GM19395 (cell line): Measurements from ENCODE around the gene TFF2.

Experiments
- ATAC-seq: cut with Tn5 transposase; IDR thresholded peaks from one replicate; pipeline ENCODE4 v1.9.1; 2021; ENCODE audit warnings: mild to moderate bottlenecking, moderate library complexity; ENCODE audit not compliant: unreplicated experiment

Gene TFF2

DNA sequence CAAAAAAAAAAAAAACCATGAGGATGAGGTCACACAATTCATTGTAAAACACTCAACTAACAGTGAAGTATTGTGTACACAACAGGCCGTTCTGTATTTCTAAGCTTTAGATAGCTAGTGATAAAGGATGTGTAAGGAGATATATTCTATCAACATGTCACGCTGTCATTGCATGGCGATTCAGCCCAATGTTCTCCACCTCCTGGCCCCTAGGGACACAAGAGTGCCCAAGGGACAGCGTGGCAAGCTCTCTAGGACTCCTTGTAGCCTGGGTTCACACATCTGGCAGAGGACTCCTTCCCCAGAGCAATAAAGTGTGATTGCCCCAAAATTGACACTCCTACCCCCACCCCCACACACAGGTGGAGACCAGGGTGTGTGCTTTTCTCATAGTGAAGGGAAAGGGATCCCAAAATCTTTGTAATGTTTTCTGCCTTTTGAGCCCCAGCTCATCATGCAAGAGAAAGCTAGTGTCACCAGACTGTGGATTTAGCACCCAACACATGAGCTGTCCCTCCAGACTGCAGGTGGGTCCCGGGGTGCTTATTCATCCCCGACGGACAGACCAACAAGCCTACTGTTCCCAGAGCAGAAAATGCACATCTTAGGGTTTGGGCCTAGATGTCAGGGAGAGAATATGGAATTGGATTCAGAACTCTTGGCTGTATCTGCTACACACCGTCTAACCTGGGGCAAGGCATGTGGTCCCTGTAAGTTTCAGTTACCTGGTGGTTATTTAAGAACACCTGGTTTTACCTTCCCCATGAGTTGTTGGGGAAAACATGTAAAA lies 33.6 kb upstream of the TFF2 start:
- ATAC-seq = no peak

DNA sequence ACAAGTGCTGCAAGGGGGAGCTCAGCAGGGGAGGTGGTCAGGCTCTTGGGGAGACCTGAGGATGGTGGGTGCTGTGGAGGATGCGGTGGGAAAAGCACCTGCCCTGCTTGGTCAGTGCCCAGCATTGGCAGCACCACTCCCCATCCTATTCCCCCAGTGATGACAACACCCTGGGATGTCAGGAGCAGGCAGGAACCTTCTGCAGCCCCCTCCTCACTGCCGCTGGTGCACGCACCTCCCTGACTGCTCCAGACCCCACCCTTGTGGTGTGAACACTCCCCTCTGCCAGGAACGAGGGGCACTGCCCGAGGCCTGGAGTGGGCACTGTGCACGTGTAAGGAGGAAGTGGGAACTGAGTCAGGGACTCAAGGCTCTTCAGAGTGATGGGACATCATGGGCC lies 32.5 kb upstream of the TFF2 start:
- no peak for ATAC-seq

DNA sequence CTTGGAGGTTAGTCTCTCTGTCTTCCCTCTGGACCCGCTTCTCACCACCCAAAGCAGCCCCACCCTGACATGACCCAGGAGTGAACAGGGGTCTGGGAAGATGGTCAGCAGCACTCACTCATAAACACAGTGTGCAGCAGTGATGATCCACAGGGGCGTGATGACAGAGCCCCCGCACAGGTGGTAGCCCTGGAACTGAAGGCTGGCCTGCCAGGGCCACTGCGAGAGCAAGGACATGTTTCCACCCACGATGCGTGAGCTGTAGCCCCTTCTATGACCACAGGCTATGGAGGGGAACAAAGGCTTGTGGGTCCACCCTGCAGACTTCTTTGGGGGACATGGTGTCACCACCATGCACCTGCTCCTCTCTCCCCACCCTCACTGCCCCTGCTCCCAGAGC lies 32.1 kb upstream of the TFF2 start:
- ATAC-seq = no peak

DNA sequence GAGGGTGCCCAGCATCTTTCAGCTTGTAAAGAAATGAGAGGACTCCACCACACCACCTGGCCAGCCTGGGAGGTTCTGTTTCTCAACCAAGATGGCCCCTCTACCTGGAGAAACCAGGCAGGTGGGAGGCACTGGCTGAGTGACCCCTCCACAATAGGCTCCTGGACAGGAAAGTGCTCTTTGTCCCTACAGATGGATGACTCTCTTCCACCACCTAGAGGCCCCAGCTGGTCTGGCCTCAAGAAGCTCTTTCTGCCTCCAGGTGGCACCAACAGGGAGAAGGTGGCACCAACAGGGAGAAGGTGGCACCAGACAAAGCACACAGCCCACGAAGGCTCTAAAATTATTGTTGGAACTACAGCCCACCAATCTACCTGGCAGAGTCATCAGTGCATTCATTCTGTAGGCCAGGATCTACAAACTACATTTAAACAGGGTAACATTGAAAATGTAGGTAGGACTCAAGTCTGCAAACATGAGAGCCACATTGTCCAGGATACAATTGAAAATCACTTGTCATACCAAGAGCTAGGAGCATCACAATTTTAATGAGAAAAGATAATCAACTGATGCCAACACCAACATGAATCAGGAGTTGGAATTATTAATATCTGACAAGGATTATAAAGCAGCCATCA lies 30.7 kb upstream of the TFF2 start:
- no peak for ATAC-seq

- ATAC-seq = no peak
These were observed 28.8 kb upstream of the TFF2 start for GRCh38 chr21:42379426-42380215.

- ATAC-seq = no peak
These were observed 27.6 kb upstream of the TFF2 start for GRCh38 chr21:42378418-42378817.

- no peak for ATAC-seq
These were observed 27.2 kb upstream of the TFF2 start for GRCh38 chr21:42377951-42378340.

DNA sequence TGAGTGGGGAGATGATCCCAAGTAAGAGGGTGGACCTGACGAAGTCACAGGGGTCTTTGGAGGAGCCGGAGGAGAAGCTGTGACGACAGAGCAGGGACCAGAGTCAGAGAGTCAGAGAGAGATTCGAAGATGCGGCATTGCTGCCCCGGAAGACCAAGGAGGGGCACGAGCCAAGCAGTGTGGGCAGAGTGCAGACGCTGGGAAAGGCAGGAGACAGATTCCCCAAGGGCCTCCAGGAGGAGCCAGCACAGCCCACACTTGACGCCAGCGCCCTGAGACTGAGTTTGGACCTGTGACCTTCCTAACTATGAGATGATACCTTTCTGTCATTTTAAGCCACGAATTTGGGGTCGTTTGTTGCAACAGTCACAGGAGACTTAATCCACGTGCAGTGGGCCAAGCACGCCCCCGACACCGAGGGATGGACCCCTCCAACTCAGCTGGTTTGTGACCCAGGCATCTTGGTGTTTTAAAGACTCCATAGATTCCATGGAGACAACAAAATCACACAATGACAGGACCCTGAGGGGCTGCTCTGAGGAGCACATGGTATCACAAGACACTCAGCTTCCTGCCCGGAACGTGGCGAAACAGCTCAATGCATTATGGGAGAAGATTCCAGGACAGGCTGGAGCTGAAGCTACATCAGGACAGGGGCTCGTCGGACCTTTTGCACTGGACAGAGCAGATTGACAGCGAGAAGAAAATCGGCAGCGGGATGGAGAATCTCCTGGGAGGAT lies 26.6 kb upstream of the TFF2 start:
- no peak for ATAC-seq

- ATAC-seq = no peak
These were observed 25.7 kb upstream of the TFF2 start for GRCh38 chr21:42376338-42376982.

DNA sequence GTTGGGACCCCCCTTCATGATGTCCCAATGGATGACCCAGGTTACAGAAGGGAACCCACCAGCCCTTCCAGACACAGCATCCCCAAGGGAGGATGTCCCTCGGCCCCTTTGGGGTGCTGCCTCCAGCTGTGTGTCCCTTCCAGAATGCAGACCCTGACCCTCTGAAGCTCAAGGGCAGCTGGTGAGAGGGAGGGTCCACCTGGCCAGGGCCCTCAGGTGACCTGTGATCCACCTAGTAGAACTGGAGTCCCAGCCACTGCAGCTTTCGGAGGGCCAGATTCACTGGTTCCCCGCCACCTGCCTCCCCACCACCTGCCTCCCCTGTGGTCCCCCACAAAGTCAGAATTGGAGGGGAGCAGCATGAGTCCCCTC lies 25.2 kb upstream of the TFF2 start:
- no peak for ATAC-seq

GRCh38 chr21:42375506-42375905 lies 24.7 kb upstream of the TFF2 start:
- ATAC-seq = no peak

GRCh38 chr21:42374864-42375499 lies 24.2 kb upstream of the TFF2 start:
- no peak for ATAC-seq

GRCh38 chr21:42374457-42374856 lies 23.7 kb upstream of the TFF2 start:
- ATAC-seq = no peak

GRCh38 chr21:42373908-42374455 lies 23.2 kb upstream of the TFF2 start:
- no peak for ATAC-seq

- no peak for ATAC-seq
These were observed 22.6 kb upstream of the TFF2 start for GRCh38 chr21:42373196-42373907.

DNA sequence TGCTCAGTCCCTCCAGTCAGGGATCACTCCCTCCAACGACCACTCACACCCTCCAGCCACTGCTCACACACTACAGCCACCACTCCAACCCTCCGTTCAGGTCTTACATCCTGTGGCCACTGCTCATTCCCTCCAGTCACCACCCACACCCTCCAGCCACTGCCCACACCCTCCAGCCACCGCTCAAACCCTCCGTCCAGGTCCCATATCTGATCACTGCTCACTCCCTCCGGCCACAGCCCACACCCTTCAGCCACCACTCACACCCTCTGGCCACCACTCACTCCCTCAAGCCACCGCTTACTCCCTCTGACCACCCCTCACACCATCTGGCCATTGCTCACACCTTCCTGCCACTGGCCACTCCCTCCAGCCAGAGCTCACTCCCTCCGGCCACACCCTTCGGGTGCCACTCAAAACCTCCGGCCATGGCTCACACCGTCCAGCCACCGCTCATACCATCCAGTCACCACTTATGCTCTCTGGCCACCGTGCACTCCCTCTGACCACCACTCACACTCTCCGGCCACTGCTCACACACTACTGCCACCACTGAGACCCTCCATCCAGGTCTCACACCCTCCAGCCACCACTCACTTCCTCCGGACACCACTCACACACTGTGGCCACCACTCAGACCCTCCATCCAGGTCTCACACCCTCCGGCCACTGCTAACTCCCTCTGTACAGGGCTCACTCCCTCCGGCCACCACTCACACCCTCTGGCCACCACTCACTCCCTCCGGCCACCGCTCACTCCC lies 20.3 kb upstream of the TFF2 start:
- no peak for ATAC-seq

- ATAC-seq = no peak
These were observed 19.0 kb upstream of the TFF2 start for GRCh38 chr21:42369821-42370220.

DNA sequence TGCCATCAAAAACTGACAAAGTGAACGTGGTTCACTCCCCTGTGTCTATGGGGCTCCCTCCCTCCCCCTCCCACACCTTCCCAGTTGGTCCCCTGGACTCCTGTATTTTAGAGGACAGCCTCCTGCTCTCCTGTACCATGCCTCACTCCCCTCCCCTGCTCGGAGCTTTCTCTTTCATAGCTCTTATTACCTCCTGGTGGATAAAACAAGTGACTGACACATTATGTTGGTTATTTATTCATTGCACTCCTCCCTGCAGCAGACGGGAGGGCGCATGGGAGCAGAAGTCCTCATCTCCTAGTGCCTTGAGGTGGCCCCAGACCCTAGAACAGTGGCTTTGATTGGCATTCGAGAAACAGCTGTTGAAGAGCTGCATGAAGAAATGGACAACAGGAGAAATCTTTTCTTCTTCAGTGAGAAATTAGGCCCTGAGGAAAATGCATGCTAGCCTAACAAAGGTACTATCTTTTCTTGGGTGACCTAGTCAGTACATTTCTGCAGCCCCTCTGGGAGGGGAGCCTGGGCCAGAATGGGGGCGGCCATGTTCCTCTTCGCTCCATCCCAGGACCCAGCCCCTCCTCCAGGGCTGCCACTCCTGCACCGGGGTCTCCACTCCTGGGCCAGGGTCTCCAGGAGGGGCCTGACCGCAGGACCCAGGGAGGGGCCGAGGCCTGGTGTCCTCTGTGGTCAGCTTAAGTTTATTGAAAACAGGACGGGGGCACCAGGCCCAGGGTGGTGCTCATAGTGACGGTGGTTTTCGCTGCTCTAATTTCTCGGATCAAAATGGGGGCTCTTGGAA lies 16.8 kb upstream of the TFF2 start:
- ATAC-seq = no peak
